Neuronal stem cell (in vitro differentiated cells): Measurements from ENCODE around the gene VPS54.

Experiments
- DNase-seq: peaks from one replicate; pipeline ENCODE4 v3.0.0-alpha.2; 2013; ENCODE audit warnings: low spot score
- H2AFZ ChIP-seq: one replicate; pipeline ENCODE4 v1.6.1; 2013; ENCODE audit warnings: mild to moderate bottlenecking, low read length, inconsistent platforms
- H2AK5ac ChIP-seq: 2 replicates; pipeline ENCODE4 v1.6.1; 2013; ENCODE audit warnings: low read depth, mild to moderate bottlenecking, inconsistent platforms, low read length, moderate library complexity, mixed read lengths
- H2BK120ac ChIP-seq: 2 replicates; pipeline ENCODE4 v1.6.1; 2013; ENCODE audit warnings: low read depth, mild to moderate bottlenecking, inconsistent platforms, low read length, moderate library complexity, mixed read lengths
- H2BK12ac ChIP-seq: one replicate; pipeline ENCODE4 v1.6.1; 2013; ENCODE audit warnings: low read length, inconsistent platforms
- H2BK15ac ChIP-seq: 2 replicates; pipeline ENCODE4 v1.6.1; 2013; ENCODE audit warnings: mild to moderate bottlenecking, low read length, inconsistent platforms, mixed read lengths
- H2BK5ac ChIP-seq: one replicate; pipeline ENCODE4 v1.6.1; 2013; ENCODE audit warnings: inconsistent platforms, mild to moderate bottlenecking, low read length, moderate library complexity
- H3K14ac ChIP-seq: one replicate; pipeline ENCODE4 v1.6.1; 2013; ENCODE audit warnings: low read length, inconsistent platforms
- H3K18ac ChIP-seq: 2 replicates; pipeline ENCODE4 v1.6.1; 2013; ENCODE audit warnings: low read length, inconsistent platforms
- H3K23ac ChIP-seq: 2 replicates; pipeline ENCODE4 v1.6.1; 2013; ENCODE audit warnings: low read depth, mild to moderate bottlenecking, mixed read lengths, low read length, inconsistent platforms; ENCODE audit not compliant: poor library complexity
- H3K27ac ChIP-seq: replicated peaks from 3 replicates; pipeline ENCODE4 v1.5.1; 2013; ENCODE audit warnings: low read length, inconsistent platforms
- H3K27me3 ChIP-seq, 3 experiments: 2 replicates each; pipeline ENCODE4 v1.6.1; 2013; ENCODE audit warnings: low read length in 3 of 3, mild to moderate bottlenecking in 2 of 3, inconsistent platforms in 1 of 3, low read depth in 1 of 3, mixed read lengths in 1 of 3, moderate library complexity in 1 of 3; ENCODE audit not compliant: control insufficient read depth in 3 of 3, insufficient read depth in 3 of 3
- H3K36me3 ChIP-seq, 2 donors: replicated peaks in 1 of 2; 2 replicates each; pipeline ENCODE4 v1.6.1; 2013; ENCODE audit warnings: low read length in 2 of 2; ENCODE audit not compliant: control insufficient read depth in 2 of 2, insufficient read depth in 2 of 2
- H3K4ac ChIP-seq: 2 replicates; pipeline ENCODE4 v1.6.1; 2013; ENCODE audit warnings: inconsistent platforms, mild to moderate bottlenecking, low read length, moderate library complexity
- H3K4me1 ChIP-seq, 2 donors: 1 replicate in 1 of 2; 2 replicates in 1 of 2; pipeline ENCODE4 v1.6.1; 2013; ENCODE audit warnings: low read length in 2 of 2, low read depth in 1 of 2; ENCODE audit not compliant: control insufficient read depth in 2 of 2, insufficient read depth in 1 of 2
- H3K4me2 ChIP-seq: one replicate; pipeline ENCODE4 v1.6.1; 2013; ENCODE audit warnings: mild to moderate bottlenecking, low read length, inconsistent platforms; ENCODE audit not compliant: insufficient read depth, poor library complexity, severe bottlenecking
- H3K4me3 ChIP-seq, 2 donors: 2 replicates each; pipeline ENCODE4 v1.5.1; 2013; ENCODE audit warnings: low read length in 2 of 2, mild to moderate bottlenecking in 2 of 2, inconsistent platforms in 1 of 2, moderate library complexity in 1 of 2
- H3K79me1 ChIP-seq: one replicate; pipeline ENCODE4 v1.6.1; 2013; ENCODE audit warnings: low read depth, mild to moderate bottlenecking, inconsistent platforms, low read length, moderate library complexity
- H3K9ac ChIP-seq: one replicate; pipeline ENCODE4 v1.6.1; 2013; ENCODE audit warnings: mild to moderate bottlenecking, low read depth, low read length, inconsistent platforms; ENCODE audit not compliant: poor library complexity
- H3K9me3 ChIP-seq, 2 donors: replicated peaks in 1 of 2; 2 replicates each; pipeline versions ENCODE3 to v1.6.1; 2013; ENCODE audit warnings: low read length in 2 of 2, mild to moderate bottlenecking in 2 of 2, inconsistent platforms in 1 of 2, low read depth in 1 of 2, mixed read lengths in 1 of 2, moderate library complexity in 1 of 2; ENCODE audit not compliant: control insufficient read depth in 2 of 2, insufficient read depth in 1 of 2
- H4K8ac ChIP-seq: one replicate; pipeline ENCODE4 v1.6.1; 2013; ENCODE audit warnings: low read depth, mild to moderate bottlenecking, inconsistent platforms, low read length, moderate library complexity
- H4K91ac ChIP-seq: one replicate; pipeline ENCODE4 v1.6.1; 2013; ENCODE audit warnings: low read length, low read depth, mild to moderate bottlenecking, inconsistent platforms; ENCODE audit not compliant: poor library complexity
- WGBS, 2 donors: extraction: QIAGEN DNeasy Blood & Tissue Kit; methylation state at CpG; one replicate each; pipeline ENCODE4 v1.1.7; 2013; ENCODE audit warnings: missing lambda C conversion rate in 2 of 2, mixed read lengths in 1 of 2; ENCODE audit not compliant: insufficient read length in 2 of 2, insufficient replicate concordance in 1 of 2; ENCODE audit errors: extremely low coverage in 2 of 2; 5-methylcytosine and 5-hydroxymethylcytosine counted together

VPS54 gene

DNA sequence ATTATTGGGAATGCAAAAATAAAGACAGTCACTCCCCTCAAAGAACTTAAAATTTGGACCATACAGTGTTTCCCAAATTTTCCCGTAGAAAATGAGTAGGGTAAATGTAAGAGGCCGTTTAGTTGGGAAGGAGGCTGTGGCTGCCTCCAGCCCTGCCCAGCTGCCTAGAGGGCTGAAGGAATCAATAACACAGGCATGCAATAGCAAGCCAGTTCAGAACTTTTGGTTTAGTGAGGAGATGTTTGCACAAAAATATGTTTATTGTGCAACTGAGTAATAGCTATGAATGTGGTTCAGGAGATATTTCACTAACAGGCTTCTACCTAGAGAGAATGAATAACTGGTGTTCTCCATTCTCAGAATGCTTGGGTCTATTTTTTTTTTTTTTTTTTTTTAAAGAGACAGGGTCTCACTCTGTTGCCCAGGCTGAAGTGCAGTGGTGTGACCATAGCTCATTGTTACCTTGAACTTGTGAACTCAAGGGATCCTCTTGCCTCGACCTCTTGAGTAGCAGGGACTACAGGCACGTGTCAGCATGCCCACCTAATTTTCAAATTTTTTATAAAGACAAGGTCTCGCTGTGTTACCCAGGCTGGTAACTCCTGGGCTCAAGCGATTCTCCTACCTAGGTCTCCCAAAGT is 153.9 kb downstream of the VPS54 start:
- Histone ChIP-seq H3K9me3 (no peaks in the 10 kb centered on the region), H2AFZ (no peak overlapping the region), H2BK120ac (no peak overlapping the region), H3K4me1 (no peaks in the 10 kb centered on the region), H3K4me3 (no peak overlapping the region), H2AK5ac (no peak overlapping the region), H3K4ac (no peak overlapping the region), H3K79me1 (no peaks in the 10 kb centered on the region), H2BK15ac (no peak overlapping the region), H3K18ac (no peak overlapping the region), H3K14ac (no peak overlapping the region), H3K23ac (no peak overlapping the region), H2BK5ac (no peak overlapping the region), H3K4me2 (no peak overlapping the region), H3K27ac (no peak overlapping the region), H2BK12ac (no peak overlapping the region), H3K27me3 (no peaks in the 10 kb centered on the region), H4K91ac (no peak overlapping the region), H3K36me3 (peaks cover 0 to 63% of the 10 kb centered on the region in 2 donors), H4K8ac (no peak overlapping the region), H3K9ac (no peak overlapping the region)
- no CpG with 5 or more reads among the region's 6 CpGs for WGBS, 2 donors
- no peak for DNase-seq

DNA sequence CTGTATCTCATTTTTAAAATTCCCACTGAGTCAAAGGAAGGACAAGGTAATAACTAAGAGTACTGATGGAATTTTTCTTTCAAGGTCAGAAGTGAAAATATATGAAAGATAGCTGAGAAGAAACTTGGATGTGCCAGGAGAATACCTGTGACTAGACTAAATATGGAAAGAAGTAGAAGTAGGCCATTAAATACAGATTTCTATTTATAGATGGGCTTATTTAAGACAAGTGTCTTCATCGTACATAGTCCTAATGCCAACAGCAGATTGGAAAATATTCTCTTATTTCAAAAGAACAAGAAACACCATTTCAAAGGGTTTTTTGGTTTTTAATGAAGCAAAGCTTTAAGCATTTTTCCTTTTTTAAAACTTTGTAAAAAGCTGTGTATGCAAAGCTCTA is 155.5 kb downstream of the VPS54 start:
- Histone ChIP-seq H3K4me1 (no peaks in the 10 kb centered on the region), H3K36me3 (peaks cover 0 to 75% of the 10 kb centered on the region in 2 donors), H3K23ac (no peak overlapping the region), H4K91ac (no peak overlapping the region), H3K27ac (no peak overlapping the region), H3K4ac (no peak overlapping the region), H2BK120ac (no peak overlapping the region), H3K14ac (no peak overlapping the region), H3K4me2 (no peak overlapping the region), H3K18ac (no peak overlapping the region), H3K27me3 (no peaks in the 10 kb centered on the region), H3K79me1 (no peaks in the 10 kb centered on the region), H2BK5ac (no peak overlapping the region), H2BK15ac (no peak overlapping the region), H2AK5ac (no peak overlapping the region), H3K9me3 (no peaks in the 10 kb centered on the region), H2AFZ (no peak overlapping the region), H3K9ac (no peak overlapping the region), H2BK12ac (no peak overlapping the region), H3K4me3 (no peak overlapping the region), H4K8ac (no peak overlapping the region)
- no CpG with 5 or more reads among the region's 1 CpG for WGBS, 2 donors
- no peak for DNase-seq

DNA sequence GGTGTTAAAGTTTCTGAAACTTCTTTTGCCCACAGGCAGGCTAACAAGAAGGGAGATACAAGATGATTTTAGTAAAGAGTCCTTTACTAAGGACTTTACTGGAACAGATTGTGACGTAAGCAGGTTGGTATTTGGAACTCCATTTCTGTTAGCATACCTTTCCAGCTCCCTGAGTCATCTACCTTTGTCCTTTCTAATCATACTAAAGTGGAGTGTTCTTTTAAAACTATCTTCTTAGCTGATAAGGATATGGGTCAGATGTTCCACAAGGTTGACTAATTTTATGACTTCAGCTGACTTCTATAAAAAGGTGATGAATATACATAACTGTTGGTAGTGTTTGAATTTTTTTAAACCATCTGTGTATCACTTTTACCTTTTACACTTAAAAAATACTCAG is 156.4 kb downstream of the VPS54 start:
- Histone ChIP-seq H4K8ac (no peak overlapping the region), H2BK15ac (no peak overlapping the region), H3K4ac (no peak overlapping the region), H2BK120ac (no peak overlapping the region), H3K14ac (no peak overlapping the region), H3K23ac (no peak overlapping the region), H3K4me3 (no peak overlapping the region), H2BK12ac (no peak overlapping the region), H3K36me3 (peaks cover 2 to 82% of the 10 kb centered on the region in 2 donors), H3K18ac (no peak overlapping the region), H2BK5ac (no peak overlapping the region), H3K79me1 (no peaks in the 10 kb centered on the region), H3K9ac (no peak overlapping the region), H2AK5ac (no peak overlapping the region), H3K4me2 (no peak overlapping the region), H3K4me1 (no peaks in the 10 kb centered on the region), H3K27me3 (no peaks in the 10 kb centered on the region), H4K91ac (no peak overlapping the region), H3K27ac (no peak overlapping the region), H2AFZ (no peak overlapping the region), H3K9me3 (peaks cover 0 to 5% of the 10 kb centered on the region in 2 donors)
- DNase-seq: no peak
- WGBS, 2 donors: no CpG with 5 or more reads among the region's 1 CpG

DNA sequence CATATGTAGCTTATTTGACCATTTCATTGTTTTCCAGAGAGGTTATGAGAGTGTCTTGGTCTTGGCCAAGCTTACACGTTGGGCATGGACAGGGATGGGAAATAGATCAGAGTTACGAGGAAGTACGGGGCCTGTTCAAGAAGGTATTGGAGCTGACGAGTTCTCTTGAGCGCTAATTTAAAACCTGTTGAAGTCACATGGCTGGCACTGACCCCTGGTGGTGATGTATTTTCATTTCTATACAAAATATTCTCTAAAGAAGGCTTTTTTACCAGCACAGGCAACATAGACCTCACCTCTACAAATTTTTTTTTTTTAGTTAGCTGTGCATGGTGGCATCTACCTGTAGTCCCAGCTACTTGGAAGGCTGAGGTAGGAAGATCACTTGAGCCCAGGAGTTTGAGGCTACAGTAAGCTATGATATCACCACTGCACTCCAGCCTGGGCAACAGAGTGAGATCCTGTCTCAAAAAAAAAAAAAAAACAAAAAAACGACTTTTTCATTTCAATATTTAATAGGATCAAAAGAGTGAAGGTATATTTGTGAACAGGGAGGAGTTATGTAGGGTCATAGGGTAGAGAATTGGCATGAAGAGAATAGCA is 157.9 kb downstream of the VPS54 start:
- H3K27ac ChIP-seq: no peak overlapping the region
- H3K14ac ChIP-seq: no peak overlapping the region
- no peak overlapping the region for H3K4me2 ChIP-seq
- H3K4me3 ChIP-seq: no peak overlapping the region
- H3K23ac ChIP-seq: no peak overlapping the region
- H3K79me1 ChIP-seq: no peaks in the 10 kb centered on the region
- H2AK5ac ChIP-seq: no peak overlapping the region
- H3K4ac ChIP-seq: no peak overlapping the region
- no peak for DNase-seq
- H3K27me3 ChIP-seq: no peaks in the 10 kb centered on the region
- no peak overlapping the region for H4K8ac ChIP-seq
- H2BK5ac ChIP-seq: no peak overlapping the region
- no peak overlapping the region for H2BK15ac ChIP-seq
- peaks cover 0 to 6% of the 10 kb centered on the region in 2 donors for H3K9me3 ChIP-seq
- no peak overlapping the region for H4K91ac ChIP-seq
- H3K4me1 ChIP-seq: no peaks in the 10 kb centered on the region
- no peak overlapping the region for H3K18ac ChIP-seq
- H2BK12ac ChIP-seq: no peak overlapping the region
- no peak overlapping the region for H2BK120ac ChIP-seq
- no peak overlapping the region for H2AFZ ChIP-seq
- H3K9ac ChIP-seq: no peak overlapping the region
- WGBS, 2 donors: no CpG with 5 or more reads among the region's 6 CpGs
- peaks cover 2 to 94% of the 10 kb centered on the region in 2 donors for H3K36me3 ChIP-seq
